ENCODE measurements around the gene S1PR3.

DNA sequence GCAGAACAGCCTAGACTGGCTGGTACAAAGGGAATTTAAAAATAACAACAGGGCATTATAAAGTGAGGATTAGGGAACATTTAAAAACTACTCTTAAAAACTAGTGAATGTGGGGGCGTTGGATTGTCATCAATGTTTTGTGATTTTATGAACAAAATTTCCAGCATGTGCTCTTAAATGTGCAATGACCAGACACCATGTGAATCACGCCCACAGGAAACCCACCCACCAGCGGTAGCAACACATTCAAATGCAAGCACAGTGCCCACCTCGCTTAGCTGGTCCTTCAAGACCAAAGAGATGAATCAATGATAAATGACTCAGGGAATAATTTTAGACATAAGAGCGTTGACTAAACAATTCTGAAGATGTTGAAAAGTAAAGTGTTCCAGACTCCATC is 40.9 kb downstream of the S1PR3 start:
- TF ChIP-seq, protein P1, sequence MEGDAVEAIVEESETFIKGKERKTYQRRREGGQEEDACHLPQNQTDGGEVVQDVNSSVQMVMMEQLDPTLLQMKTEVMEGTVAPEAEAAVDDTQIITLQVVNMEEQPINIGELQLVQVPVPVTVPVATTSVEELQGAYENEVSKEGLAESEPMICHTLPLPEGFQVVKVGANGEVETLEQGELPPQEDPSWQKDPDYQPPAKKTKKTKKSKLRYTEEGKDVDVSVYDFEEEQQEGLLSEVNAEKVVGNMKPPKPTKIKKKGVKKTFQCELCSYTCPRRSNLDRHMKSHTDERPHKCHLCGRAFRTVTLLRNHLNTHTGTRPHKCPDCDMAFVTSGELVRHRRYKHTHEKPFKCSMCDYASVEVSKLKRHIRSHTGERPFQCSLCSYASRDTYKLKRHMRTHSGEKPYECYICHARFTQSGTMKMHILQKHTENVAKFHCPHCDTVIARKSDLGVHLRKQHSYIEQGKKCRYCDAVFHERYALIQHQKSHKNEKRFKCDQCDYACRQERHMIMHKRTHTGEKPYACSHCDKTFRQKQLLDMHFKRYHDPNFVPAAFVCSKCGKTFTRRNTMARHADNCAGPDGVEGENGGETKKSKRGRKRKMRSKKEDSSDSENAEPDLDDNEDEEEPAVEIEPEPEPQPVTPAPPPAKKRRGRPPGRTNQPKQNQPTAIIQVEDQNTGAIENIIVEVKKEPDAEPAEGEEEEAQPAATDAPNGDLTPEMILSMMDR (IDR thresholded peaks at IDR 0.05): no peak
- no peak for TF ChIP-seq POLR2A (IDR thresholded peaks at IDR 0.05)

All from prostate gland (tissue), 2 donors.